Caki2 (cell line): ENCODE results near the gene RADIL. TPM values are rescaled to one million over a fixed set of nuclear protein-coding genes. Genes with fewer than 3 reads are reported as not detected.
A peak's percentile ranks its signal among the peaks of the same experiment; 100 is the strongest.

Source experiments
- DNase-seq: peaks from one replicate; pipeline ENCODE4 v3.0.0-alpha.2; 2015; ENCODE audit warnings: low read depth
- in situ Hi-C: cut with HindIII; loops from 2 replicates; pipeline ENCODE4 v1.10.0; 2016; ENCODE audit warnings: low sequenced_read_pairs, low pct_unique_long_range_greater_than_20kb, mixed read lengths
- total RNA-seq: library from RNA; depleted of rRNA; stranded (reverse); fragments of >200 nt; shearing (Covaris generic); gene quantifications from 2 replicates; pipeline ENCODE4 v1.2.3, GENCODE V29; 2014; ENCODE audit warnings: low replicate concordance; rRNA removed

Gene RADIL
- total RNA-seq, 1 experiment from 2014 or later: 2.2 TPM

GRCh38 chr7:4758111-4758510, 125.4 kb downstream of the RADIL start:
- no peak for DNase-seq
- in situ Hi-C loops: no loop called here

GRCh38 chr7:4755045-4755444, 128.5 kb downstream of the RADIL start:
- in situ Hi-C loops: no loop called here
- DNase-seq: no peak

- in situ Hi-C loops: no loop called here
- no peak for DNase-seq
Observed at GRCh38 chr7:4754433-4755010, 129.0 kb downstream of the RADIL start.

GRCh38 chr7:4753598-4754432, 129.7 kb downstream of the RADIL start:
- DNase-seq: peak; percentile 65
- in situ Hi-C loops: no loop called here

- in situ Hi-C loops: no loop called here
- DNase-seq: no peak
Observed at GRCh38 chr7:4751398-4751947, 132.0 kb downstream of the RADIL start.

GRCh38 chr7:4749798-4750197, 133.7 kb downstream of the RADIL start:
- in situ Hi-C loops: loop anchor here (5.0 kb wide), 1 partner anchor 57 kb away; no protein-coding TSS in a partner anchor
- no peak for DNase-seq

- in situ Hi-C loops: loop anchor here (5.0 kb wide), 1 partner anchor 57 kb away; no protein-coding TSS in a partner anchor
- no peak for DNase-seq
Observed at GRCh38 chr7:4749363-4749762, 134.2 kb downstream of the RADIL start.

Other genes with a start within 250 kb of the RADIL start
- gene FOXK1, start 201.4 kb downstream of the RADIL start, total RNA-seq: 13.2 and 19.8 TPM in 2 replicates
- 20.2 and 29.8 TPM in 2 replicates for gene AP5Z1, start 108.1 kb downstream of the RADIL start, total RNA-seq
- gene PAPOLB, start 21.7 kb downstream of the RADIL start, total RNA-seq: not detected in 2 replicates
- not detected in 2 replicates for gene MMD2, start 75.5 kb upstream of the RADIL start, total RNA-seq
- 1.0 and 2.4 TPM in 2 replicates for gene RBAK, start 162.1 kb upstream of the RADIL start, total RNA-seq